Smooth muscle cell (in vitro differentiated cells): ENCODE measurements around the gene CNTN2. TPM values are rescaled to one million over a fixed set of nuclear protein-coding genes. Genes with fewer than 3 reads are reported as not detected.

ENCODE experiments used
- DNase-seq: peaks from one replicate; lab custom pipeline; 2025; ENCODE audit not compliant: unreplicated experiment; lab: John Stamatoyannopoulos, UW
- H2AFZ ChIP-seq: fragments of 200-600 bp; sonication (generic); 2 replicates; pipeline ENCODE4 v1.6.0; 2016; ENCODE audit warnings: antibody characterized with exemption, low read depth, mild to moderate bottlenecking
- H3F3A ChIP-seq: fragments of 200-600 bp; sonication (generic); 2 replicates; pipeline ENCODE4 v1.6.0; 2017; ENCODE audit warnings: antibody characterized with exemption, low read depth
- H3K27ac ChIP-seq: fragments of 200-600 bp; sonication (generic); 2 replicates; pipeline ENCODE4 v1.5.1; 2016; ENCODE audit warnings: low read depth, mild to moderate bottlenecking
- H3K27me3 ChIP-seq: fragments of 200-600 bp; sonication (generic); 2 replicates; pipeline ENCODE4 v1.6.1; 2016; ENCODE audit warnings: low read depth, mild to moderate bottlenecking
- H3K36me3 ChIP-seq: fragments of 200-600 bp; sonication (generic); 2 replicates; pipeline ENCODE4 v1.5.1; 2016; ENCODE audit warnings: low read depth
- H3K4me1 ChIP-seq: fragments of 200-600 bp; sonication (generic); 2 replicates; pipeline ENCODE4 v1.5.1; 2016; ENCODE audit warnings: low read depth
- H3K4me2 ChIP-seq: fragments of 200-600 bp; sonication (generic); 2 replicates; pipeline ENCODE4 v1.6.0; 2016; ENCODE audit warnings: mild to moderate bottlenecking
- H3K4me3 ChIP-seq: fragments of 200-600 bp; sonication (generic); 2 replicates; pipeline ENCODE4 v1.5.1; 2016; ENCODE audit warnings: mild to moderate bottlenecking
- H3K79me2 ChIP-seq: fragments of 200-600 bp; sonication (generic); 2 replicates; pipeline ENCODE4 v1.6.0; 2016; ENCODE audit warnings: low read depth, mild to moderate bottlenecking
- H3K9ac ChIP-seq: fragments of 200-600 bp; sonication (generic); 2 replicates; pipeline ENCODE4 v1.6.0; 2016; ENCODE audit warnings: low read depth
- H3K9me3 ChIP-seq: fragments of 200-600 bp; sonication (generic); replicated peaks from 2 replicates; pipeline ENCODE4 v1.5.1; 2016; ENCODE audit warnings: low read depth
- H4K20me1 ChIP-seq: fragments of 200-600 bp; sonication (generic); 2 replicates; pipeline ENCODE4 v1.6.0; 2016; ENCODE audit warnings: low read depth
- WGBS: methylation state at CpG from one replicate; pipeline ENCODE4 v1.1.7; 2016; ENCODE audit warnings: low lambda C conversion rate; 5-methylcytosine and 5-hydroxymethylcytosine counted together
- polyA plus RNA-seq: library from polyadenylated mRNA; unstranded; fragments of >200 nt; fragmentation: Nextera tagmentation; extraction: Ambion mirVana; gene quantifications from 2 replicates; pipeline ENCODE4 v1.2.1, GENCODE V29; 2016
- total RNA-seq: library from RNA; depleted of rRNA; stranded (reverse); fragments of >200 nt; gene quantifications from 2 replicates; pipeline ENCODE4 v1.2.3, GENCODE V29; 2014
- TF ChIP-seq, protein P1 (sequence below): fragments of 200-600 bp; sonication (generic); IDR thresholded peaks from 2 replicates; pipeline ENCODE4 v1.5.1; 2017; ENCODE audit warnings: borderline replicate concordance, mild to moderate bottlenecking, antibody characterized with exemption; ENCODE audit not compliant: insufficient read depth, poor library complexity, severe bottlenecking

The CNTN2 gene
- total and polyA plus RNA-seq, 2 experiments from 2014 or later = not detected

DNA sequence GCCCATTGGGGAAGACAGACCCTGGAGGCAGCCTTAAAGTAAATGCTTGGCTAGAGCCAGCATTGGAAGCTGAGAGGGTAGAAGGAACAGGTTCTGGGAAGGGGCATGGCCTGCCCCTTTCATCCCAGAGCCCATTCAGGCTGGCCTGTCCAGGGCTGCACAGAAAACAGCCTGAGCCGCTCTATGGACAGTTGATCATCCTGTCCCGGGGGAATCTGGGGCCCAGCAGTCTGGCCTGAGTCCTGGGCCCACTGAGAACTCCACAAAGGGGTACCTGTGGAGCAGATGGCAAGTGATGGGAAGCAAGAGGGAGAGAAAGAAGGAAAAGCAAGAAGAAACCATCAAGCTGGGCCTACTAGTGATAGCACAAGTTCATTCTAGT, 28.0 kb downstream of the CNTN2 start:
- no peaks in the 10 kb centered on the region for H3K36me3 ChIP-seq
- H3K9ac ChIP-seq = no peak overlapping the region
- H3K79me2 ChIP-seq = no peaks in the 10 kb centered on the region
- TF ChIP-seq, protein P1, sequence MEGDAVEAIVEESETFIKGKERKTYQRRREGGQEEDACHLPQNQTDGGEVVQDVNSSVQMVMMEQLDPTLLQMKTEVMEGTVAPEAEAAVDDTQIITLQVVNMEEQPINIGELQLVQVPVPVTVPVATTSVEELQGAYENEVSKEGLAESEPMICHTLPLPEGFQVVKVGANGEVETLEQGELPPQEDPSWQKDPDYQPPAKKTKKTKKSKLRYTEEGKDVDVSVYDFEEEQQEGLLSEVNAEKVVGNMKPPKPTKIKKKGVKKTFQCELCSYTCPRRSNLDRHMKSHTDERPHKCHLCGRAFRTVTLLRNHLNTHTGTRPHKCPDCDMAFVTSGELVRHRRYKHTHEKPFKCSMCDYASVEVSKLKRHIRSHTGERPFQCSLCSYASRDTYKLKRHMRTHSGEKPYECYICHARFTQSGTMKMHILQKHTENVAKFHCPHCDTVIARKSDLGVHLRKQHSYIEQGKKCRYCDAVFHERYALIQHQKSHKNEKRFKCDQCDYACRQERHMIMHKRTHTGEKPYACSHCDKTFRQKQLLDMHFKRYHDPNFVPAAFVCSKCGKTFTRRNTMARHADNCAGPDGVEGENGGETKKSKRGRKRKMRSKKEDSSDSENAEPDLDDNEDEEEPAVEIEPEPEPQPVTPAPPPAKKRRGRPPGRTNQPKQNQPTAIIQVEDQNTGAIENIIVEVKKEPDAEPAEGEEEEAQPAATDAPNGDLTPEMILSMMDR = no peak
- no peaks in the 10 kb centered on the region for H3K9me3 ChIP-seq
- no peaks in the 10 kb centered on the region for H3K27me3 ChIP-seq
- H2AFZ ChIP-seq = no peak overlapping the region
- H3F3A ChIP-seq = no peaks in the 10 kb centered on the region
- H4K20me1 ChIP-seq = no peaks in the 10 kb centered on the region
- no peaks in the 10 kb centered on the region for H3K4me1 ChIP-seq
- no peak for DNase-seq
- H3K4me3 ChIP-seq = no peak overlapping the region
- H3K4me2 ChIP-seq = no peak overlapping the region
- WGBS = 80% methylated on average over 2 of the region's 2 CpGs
- no peak overlapping the region for H3K27ac ChIP-seq

DNA sequence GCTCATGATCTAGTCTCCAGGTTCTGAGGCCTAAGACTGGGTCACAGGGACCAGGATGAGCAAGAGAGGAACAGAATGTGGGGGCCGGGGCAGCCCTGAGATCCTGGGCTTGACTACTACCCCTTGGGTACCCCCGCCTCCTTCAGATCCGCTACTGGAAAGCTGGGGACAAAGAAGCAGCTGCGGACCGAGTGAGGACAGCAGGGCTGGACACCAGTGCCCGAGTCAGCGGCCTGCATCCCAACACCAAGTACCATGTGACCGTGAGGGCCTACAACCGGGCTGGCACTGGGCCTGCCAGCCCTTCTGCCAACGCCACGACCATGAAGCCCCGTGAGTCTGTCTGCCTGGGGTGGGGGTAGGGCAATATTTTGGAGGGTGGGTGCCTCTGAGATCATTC, 28.8 kb downstream of the CNTN2 start:
- Histone ChIP-seq H3K4me1 (no peaks in the 10 kb centered on the region), H3K27me3 (no peaks in the 10 kb centered on the region), H3K79me2 (no peaks in the 10 kb centered on the region), H3K9ac (no peak overlapping the region), H3K4me3 (no peak overlapping the region), H3K27ac (no peak overlapping the region), H3K4me2 (no peak overlapping the region), H3F3A (no peaks in the 10 kb centered on the region), H2AFZ (no peak overlapping the region), H4K20me1 (no peaks in the 10 kb centered on the region), H3K36me3 (no peaks in the 10 kb centered on the region), H3K9me3 (no peaks in the 10 kb centered on the region)
- TF ChIP-seq, protein P1 = no peak
- 88% methylated on average over 12 of the region's 12 CpGs for WGBS
- no peak for DNase-seq

GRCh38 chr1:205072286-205072685, 29.3 kb downstream of the CNTN2 start:
- TF ChIP-seq, protein P1 = no peak
- Histone ChIP-seq H3K27me3 (no peaks in the 10 kb centered on the region), H3K27ac (no peak overlapping the region), H3K4me1 (no peaks in the 10 kb centered on the region), H3K4me2 (no peak overlapping the region), H3F3A (no peaks in the 10 kb centered on the region), H3K4me3 (no peak overlapping the region), H3K79me2 (no peaks in the 10 kb centered on the region), H4K20me1 (no peaks in the 10 kb centered on the region), H3K9me3 (no peaks in the 10 kb centered on the region), H3K36me3 (no peaks in the 10 kb centered on the region), H3K9ac (no peak overlapping the region), H2AFZ (no peak overlapping the region)
- no peak for DNase-seq
- 87% methylated on average over 9 of the region's 9 CpGs for WGBS

- no peaks in the 10 kb centered on the region for H4K20me1 ChIP-seq
- H3K9ac ChIP-seq = no peak overlapping the region
- H3K4me1 ChIP-seq = no peaks in the 10 kb centered on the region
- TF ChIP-seq, protein P1 = no peak
- H3K4me3 ChIP-seq = no peak overlapping the region
- H3K9me3 ChIP-seq = no peaks in the 10 kb centered on the region
- H3K27me3 ChIP-seq = no peaks in the 10 kb centered on the region
- WGBS = 89% methylated on average over 8 of the region's 8 CpGs
- no peaks in the 10 kb centered on the region for H3F3A ChIP-seq
- no peak overlapping the region for H2AFZ ChIP-seq
- no peak for DNase-seq
- H3K79me2 ChIP-seq = no peaks in the 10 kb centered on the region
- no peaks in the 10 kb centered on the region for H3K36me3 ChIP-seq
- H3K27ac ChIP-seq = no peak overlapping the region
- H3K4me2 ChIP-seq = no peak overlapping the region
Measured at GRCh38 chr1:205072881-205073280, 29.9 kb downstream of the CNTN2 start.
